Heart left ventricle (tissue), 16 donors: Measurements from ENCODE around the gene TMEM150B. TPM values are rescaled to one million over a fixed set of nuclear protein-coding genes. Genes with fewer than 3 reads are reported as not detected.

Experiments used
- ATAC-seq, 4 donors: fragments of 200-7000 bp; cut with Tn5 transposase; one replicate each; pipeline ENCODE4 v1.9.1; 2020 to 2022; ENCODE audit warnings: moderate library complexity in 4 of 4, mild to moderate bottlenecking in 3 of 4, moderate number of reproducible peaks in 1 of 4
- DNase-seq, 5 donors: peaks; one replicate each; pipeline ENCODE4 v3.0.0-alpha.2; 2020
- H3K27ac ChIP-seq, 12 donors: fragments of 200-600 bp; sonication (generic) in 4 of 12; one replicate each; pipeline versions ENCODE4 v1.5.0 to v1.8.0; 2016 to 2022; ENCODE audit warnings: mild to moderate bottlenecking in 2 of 12
- H3K27me3 ChIP-seq, 9 donors: fragments of 200-600 bp; sonication (generic) in 2 of 9; one replicate each; pipeline versions ENCODE4 v1.5.1 to v1.8.0; 2016 to 2022; ENCODE audit warnings: mild to moderate bottlenecking in 3 of 9
- H3K36me3 ChIP-seq, 9 donors: fragments of 200-600 bp; sonication (generic) in 2 of 9; one replicate each; pipeline versions ENCODE4 v1.5.0 to v1.8.0; 2018 to 2022; ENCODE audit warnings: mild to moderate bottlenecking in 2 of 9
- H3K4me1 ChIP-seq, 12 donors: fragments of 200-600 bp; sonication (generic) in 4 of 12; one replicate each; pipeline versions ENCODE4 v1.5.0 to v1.8.0; 2016 to 2022; ENCODE audit warnings: mild to moderate bottlenecking in 3 of 12
- H3K4me3 ChIP-seq, 12 donors: fragments of 200-600 bp; sonication (generic) in 4 of 12; one replicate each; pipeline versions ENCODE4 v1.5.0 to v1.8.0; 2017 to 2022; ENCODE audit warnings: mild to moderate bottlenecking in 9 of 12, moderate library complexity in 4 of 12
- H3K9me3 ChIP-seq, 12 donors: fragments of 200-600 bp; sonication (generic) in 4 of 12; one replicate each; pipeline versions ENCODE4 v1.5.0 to v1.8.0; 2016 to 2022; ENCODE audit warnings: mild to moderate bottlenecking in 1 of 12
- POLR2A ChIP-seq, 2 donors: fragments of 450-650 bp; IDR thresholded peaks; one replicate each; pipeline ENCODE4 v1.6.1; 2017; ENCODE audit warnings: antibody characterized with exemption in 2 of 2, mild to moderate bottlenecking in 2 of 2, moderate library complexity in 2 of 2
- WGBS, 4 donors: extraction: QIAGEN DNeasy Blood & Tissue Kit in 2 of 4; methylation state at CpG; one replicate each; pipeline versions ENCODE4 v1.1.5 to v1.1.7; 2013 to 2018; 5-methylcytosine and 5-hydroxymethylcytosine counted together
- intact Hi-C, 10 donors: fragments of 100-400 bp; cut with DNase I; formaldehyde crosslinking; loops; one replicate each; pipeline versions ENCODE4 v1.11.1 to v1.14.2; 2022
- polyA plus RNA-seq, 2 donors: library from polyadenylated mRNA; stranded (reverse); fragments of 200-250 nt; gene quantifications; one replicate each; pipeline ENCODE4 v1.2.3, GENCODE V29; 2013
- total RNA-seq, 9 donors: library from RNA; depleted of rRNA in 2 of 9; stranded (reverse); fragments of >200 nt in 2 of 9; fragmentation: NEBNext Ultra II Directional in 3 of 9; extraction: Animal tissue kit (Norgen Biotek cat#: 25700) in 3 of 9; gene quantifications; one replicate each; pipeline versions ENCODE4 v1.1.0 to v1.2.4, GENCODE V29; 2016 to 2023
- TF ChIP-seq, protein P1 (sequence below), 12 donors: fragments of 200-600 bp; sonication (generic) in 4 of 12; IDR thresholded peaks; one replicate each; pipeline versions ENCODE4 v1.5.0 to v1.8.0; 2018 to 2022; ENCODE audit warnings: antibody characterized with exemption in 12 of 12, mild to moderate bottlenecking in 5 of 12
- donor health status: ischemic (EF 13 %, LVEDD 7.1; RV severe dilation, severe dysfunction).
- donor health status: healthy with polysubstance abuse.
- donor health status: DM: no; HTN: yes; CAD: no.
- donor health status: DM: no; HTN: no; CAD: no.
- donor health status: ischemic (EF 25% LVEDD 6.9; RV normal size, moderate dysfunction).
- donor health status: ischemic (EF 25% LVEDD 5.7; RV mildly dilated, moderate dysfunction).
- donor health status: healthy.
- donor health status: DM: yes; HTN: yes; CAD: no.
- donor health status: ischemic (EF 35%, LVEDD 5.7; RV mildly dilated, moderate dysfunction).
- donor health status: nonischemic (EF 11% LVEDD 7.7; RV severe dilation, severe dysfunction).
- donor health status: DM: yes; HTN: yes; CAD: no.
- donor health status: PGD.
- donor health status: ischemic (EF 29% LVEDD 5.4; RV normal size, mild dysfunction).
- donor health status: nonischemic (EF 23%, LVEDD 6.1; RV moderate dilation, normal function).

Gene TMEM150B
- total and polyA plus RNA-seq, 11 donors = 0.43 to 14.1 (median 0.99) TPM; not detected in 1

DNA sequence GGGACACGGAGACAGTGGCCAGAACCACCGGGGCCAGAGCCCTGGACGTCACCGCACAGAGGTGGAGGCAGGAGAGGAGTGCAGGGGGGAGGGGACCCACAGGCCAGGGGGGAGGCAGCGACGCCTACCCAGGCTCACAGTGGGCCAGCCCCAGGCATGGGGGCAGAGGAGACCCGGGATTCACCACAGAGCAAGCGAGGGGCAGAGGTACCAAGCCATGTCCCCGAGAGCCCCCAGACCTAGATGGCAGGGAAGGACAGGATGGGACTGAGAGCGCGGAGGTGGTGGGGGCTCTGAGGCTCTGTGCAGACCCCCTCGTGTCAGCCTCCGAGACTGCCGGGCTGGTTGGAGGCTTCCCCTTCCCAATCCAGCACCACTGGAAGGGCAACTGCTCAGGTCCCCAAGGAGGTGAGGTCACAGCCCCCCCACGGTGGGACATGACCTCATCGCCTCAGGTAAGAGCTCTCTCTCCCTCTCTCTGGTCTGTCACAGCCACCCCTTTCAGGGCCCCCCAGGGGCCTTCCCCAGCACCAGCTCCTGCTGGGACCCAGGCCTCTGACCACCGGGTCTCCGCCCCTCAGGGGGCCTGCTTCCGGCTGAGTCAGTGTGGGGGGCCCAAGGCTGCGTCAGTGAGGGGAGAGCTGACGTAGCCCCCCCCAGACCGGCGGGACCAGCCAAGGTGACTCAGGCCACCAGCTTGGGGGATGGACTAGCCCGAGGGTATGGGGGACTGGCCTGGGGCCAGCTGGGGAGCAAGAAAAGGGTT is 47.4 kb upstream of the TMEM150B start:
- ATAC-seq = no peak
- intact Hi-C loops = loop anchor here in 2 of 10 donors (10.0 kb wide), 1 partner anchor 68 kb away; no protein-coding TSS in a partner anchor
- Histone ChIP-seq H3K27ac (no peak overlapping the region), H3K4me3 (no peak overlapping the region), H3K36me3 (no peaks in the 10 kb centered on the region), H3K4me1 (peaks cover 0 to 30% (median 3%) of the 10 kb centered on the region in 12 donors), H3K27me3 (peaks cover 38 to 93% (median 81%) of the 10 kb centered on the region in 9 donors), H3K9me3 (no peaks in the 10 kb centered on the region)
- DNase-seq = no peak
- TF ChIP-seq, protein P1, sequence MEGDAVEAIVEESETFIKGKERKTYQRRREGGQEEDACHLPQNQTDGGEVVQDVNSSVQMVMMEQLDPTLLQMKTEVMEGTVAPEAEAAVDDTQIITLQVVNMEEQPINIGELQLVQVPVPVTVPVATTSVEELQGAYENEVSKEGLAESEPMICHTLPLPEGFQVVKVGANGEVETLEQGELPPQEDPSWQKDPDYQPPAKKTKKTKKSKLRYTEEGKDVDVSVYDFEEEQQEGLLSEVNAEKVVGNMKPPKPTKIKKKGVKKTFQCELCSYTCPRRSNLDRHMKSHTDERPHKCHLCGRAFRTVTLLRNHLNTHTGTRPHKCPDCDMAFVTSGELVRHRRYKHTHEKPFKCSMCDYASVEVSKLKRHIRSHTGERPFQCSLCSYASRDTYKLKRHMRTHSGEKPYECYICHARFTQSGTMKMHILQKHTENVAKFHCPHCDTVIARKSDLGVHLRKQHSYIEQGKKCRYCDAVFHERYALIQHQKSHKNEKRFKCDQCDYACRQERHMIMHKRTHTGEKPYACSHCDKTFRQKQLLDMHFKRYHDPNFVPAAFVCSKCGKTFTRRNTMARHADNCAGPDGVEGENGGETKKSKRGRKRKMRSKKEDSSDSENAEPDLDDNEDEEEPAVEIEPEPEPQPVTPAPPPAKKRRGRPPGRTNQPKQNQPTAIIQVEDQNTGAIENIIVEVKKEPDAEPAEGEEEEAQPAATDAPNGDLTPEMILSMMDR (IDR thresholded peaks at IDR 0.05) = no peak
- no peak for TF ChIP-seq POLR2A (IDR thresholded peaks at IDR 0.05)
- 39 to 44% (median 41%) methylated on average over 8 to 24 of the region's 24 CpGs for WGBS, 4 donors

GRCh38 chr19:55370305-55370988 is 45.3 kb upstream of the TMEM150B start, which contains the start of gene IL11:
Gene IL11 (minus strand): TSS chr19:55370463. CDS start chr19:55370310, 153 bp downstream.
- peaks cover 38 to 79% (median 63%) of the 10 kb centered on the region in 9 donors for H3K27me3 ChIP-seq

DNA sequence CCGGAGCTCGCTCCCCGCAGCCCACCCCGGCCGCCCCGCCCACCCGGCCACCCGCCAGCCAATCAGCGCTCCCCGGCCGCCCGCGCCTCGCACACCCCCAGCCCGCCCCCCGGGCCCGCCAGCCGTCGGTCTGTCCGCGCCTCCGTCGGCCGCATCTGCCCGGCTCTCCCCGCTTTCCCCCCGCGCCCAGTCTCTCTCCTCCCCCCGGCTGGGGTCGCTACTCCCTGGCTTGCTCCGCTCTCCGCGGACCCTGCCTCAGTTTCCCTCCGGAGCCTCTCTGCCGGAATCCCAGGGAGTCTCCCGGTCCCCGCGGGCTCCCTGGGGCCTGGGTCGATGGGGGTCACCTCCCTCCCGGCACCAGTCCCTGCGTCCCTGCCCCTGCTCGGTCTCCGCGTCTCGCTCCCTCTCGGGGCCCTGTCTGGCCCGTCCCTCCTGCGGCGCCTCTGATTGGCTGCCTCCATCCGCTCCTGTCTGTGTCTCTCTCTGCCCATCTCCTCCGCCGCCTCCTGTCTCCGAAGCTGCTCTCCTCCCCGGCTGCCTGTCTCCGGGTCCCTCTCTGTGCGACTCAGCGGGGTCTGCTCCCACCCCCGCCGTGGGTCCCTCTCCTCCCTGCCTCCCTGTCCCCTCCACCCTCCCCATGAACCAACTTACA is 44.6 kb upstream of the TMEM150B start:
- H3K4me1 ChIP-seq = peaks cover 0 to 27% (median 3%) of the 10 kb centered on the region in 12 donors
- no peaks in the 10 kb centered on the region for H3K36me3 ChIP-seq
- ATAC-seq = peak in 3 of 4 donors; percentile 45 to 55 (median 46)
- DNase-seq = peak in 1 of 5 donors; percentile 52
- intact Hi-C loops = loop anchor here in 2 of 10 donors (10.0 kb wide), 1 partner anchor 65 kb away; no protein-coding TSS in a partner anchor
- no peak overlapping the region for H3K27ac ChIP-seq
- H3K4me3 ChIP-seq = peak overlapping the region in 10 of 12 donors; percentile 5 to 42 (median 28)
- no peaks in the 10 kb centered on the region for H3K9me3 ChIP-seq
- TF ChIP-seq POLR2A (IDR thresholded peaks at IDR 0.05) = no peak
- TF ChIP-seq, protein P1 (IDR thresholded peaks at IDR 0.05) = no peak
- 1 to 2% (median 1%) methylated on average over 20 to 59 of the region's 59 CpGs for WGBS, 4 donors
- peaks cover 38 to 74% (median 59%) of the 10 kb centered on the region in 9 donors for H3K27me3 ChIP-seq

More at GRCh38 chr19:55370305-55370988, 45.3 kb upstream of the TMEM150B start, which contains the start of gene IL11:
- H3K4me1 ChIP-seq = peaks cover 0 to 27% (median 3%) of the 10 kb centered on the region in 12 donors
- no peaks in the 10 kb centered on the region for H3K9me3 ChIP-seq
- DNase-seq (peak in 1 of 5 donors; percentile 54), ATAC-seq (peak in 1 of 4 donors; percentile 17)
- H3K27ac ChIP-seq = no peak within 1 kb of the TSS
- TF ChIP-seq, protein P1 (IDR thresholded peaks at IDR 0.05) = no peak
- TF ChIP-seq POLR2A (IDR thresholded peaks at IDR 0.05) = no peak
- WGBS, 4 donors = 4 to 10% (median 7%) methylated on average over 22 to 31 of the region's 32 CpGs
- H3K36me3 ChIP-seq = no peaks in the 10 kb centered on the region
- intact Hi-C loops = loop anchor here in 2 of 10 donors (10.0 kb wide), 1 partner anchor 66 kb away; no protein-coding TSS in a partner anchor
- peak within 1 kb of the TSS in 10 of 12 donors; percentile 5 to 42 (median 28) for H3K4me3 ChIP-seq
